Umbilical cord (tissue), 2 donors: Measurements from ENCODE around the gene MTRR. TPM values are rescaled to one million over a fixed set of nuclear protein-coding genes. Genes with fewer than 3 reads are reported as not detected.

ENCODE experiments used
- DNase-seq: peaks from one replicate; pipeline ENCODE4 v3.0.0-alpha.2; 2015; ENCODE audit warnings: low spot score
- total RNA-seq: library from RNA; depleted of rRNA; stranded (reverse); fragments of >200 nt; gene quantifications from one replicate; pipeline ENCODE4 v1.2.3, GENCODE V29; 2014; ENCODE audit warnings: low replicate concordance; ENCODE audit not compliant: insufficient read depth

MTRR gene
- 43.1 TPM for total RNA-seq

GRCh38 chr5:7868773-7869473 is at the start of gene MTRR, which contains the start of gene FASTKD3:
TSS of gene MTRR (plus strand) at chr5:7869148. CDS start at chr5:7870795, 1,647 bp downstream.
TSS of gene FASTKD3 (minus strand) at chr5:7869031. CDS start at chr5:7868083, 948 bp downstream.
- DNase-seq: peak; percentile 96

GRCh38 chr5:7822449-7822848 is 46.5 kb upstream of the MTRR start:
- no peak for DNase-seq

GRCh38 chr5:7823594-7823993 is 45.4 kb upstream of the MTRR start:
- no peak for DNase-seq

GRCh38 chr5:7824995-7825394 is 44.0 kb upstream of the MTRR start:
- DNase-seq: no peak

GRCh38 chr5:7825630-7826029 is 43.3 kb upstream of the MTRR start:
- DNase-seq: no peak

GRCh38 chr5:7827610-7828009 is 41.3 kb upstream of the MTRR start:
- DNase-seq: no peak

- no peak for DNase-seq
Measured at GRCh38 chr5:7828269-7828668, 40.7 kb upstream of the MTRR start.

GRCh38 chr5:7834982-7835381 is 34.0 kb upstream of the MTRR start:
- DNase-seq: no peak

GRCh38 chr5:7837403-7837802 is 31.5 kb upstream of the MTRR start:
- peak; percentile 8 for DNase-seq

- no peak for DNase-seq
Measured at GRCh38 chr5:7842531-7842930, 26.4 kb upstream of the MTRR start.

- DNase-seq: no peak
Measured at GRCh38 chr5:7844901-7845300, 24.0 kb upstream of the MTRR start.

- no peak for DNase-seq
Measured at GRCh38 chr5:7845557-7845956, 23.4 kb upstream of the MTRR start.

GRCh38 chr5:7846327-7846726 is 22.6 kb upstream of the MTRR start:
- DNase-seq: no peak

GRCh38 chr5:7848296-7848695 is 20.7 kb upstream of the MTRR start:
- no peak for DNase-seq

- DNase-seq: no peak
Measured at GRCh38 chr5:7849681-7850394, 19.1 kb upstream of the MTRR start.

- peak; percentile 61 for DNase-seq
Measured at GRCh38 chr5:7850395-7851239, 18.3 kb upstream of the MTRR start, which contains the start of gene CFAP90. TSS of gene CFAP90 (minus strand) at chr5:7851133. CDS start at chr5:7851021, 112 bp downstream.

- no peak for DNase-seq
Measured at GRCh38 chr5:7851240-7851592, 17.7 kb upstream of the MTRR start.

- no peak for DNase-seq
Measured at GRCh38 chr5:7851617-7852289, 17.2 kb upstream of the MTRR start.

GRCh38 chr5:7852542-7852941 is 16.4 kb upstream of the MTRR start:
- no peak for DNase-seq

- DNase-seq: no peak
Measured at GRCh38 chr5:7852988-7853387, 16.0 kb upstream of the MTRR start.

GRCh38 chr5:7855611-7856010 is 13.3 kb upstream of the MTRR start:
- DNase-seq: no peak

- peak; percentile 28 for DNase-seq
Measured at GRCh38 chr5:7856855-7857254, 12.1 kb upstream of the MTRR start.
